Endothelial cell of umbilical vein (primary cell): ENCODE results near the gene TREM2. TPM values are rescaled to one million over a fixed set of nuclear protein-coding genes. Genes with fewer than 3 reads are reported as not detected.

Experiments
- BruUV-seq: library from RNA; stranded (reverse); fragments of 400-500 nt; replicated peaks from 2 replicates; lab custom pipeline; 2021; lab: Mats Ljungman, UMichigan
- CTCF ChIA-PET: fragments of 300-600, 350-600 bp; sonication (Branson Sonifier 250); formaldehyde crosslinking; loops from one replicate; lab custom pipeline; 2021; ENCODE audit warnings: antibody characterized with exemption, inconsistent platforms; lab: Charles Lee
- POLR2A ChIA-PET: fragments of 300-600, 350-600 bp; sonication (Branson Sonifier 250); formaldehyde crosslinking; loops from one replicate; lab custom pipeline; 2021; ENCODE audit warnings: antibody characterized with exemption, inconsistent platforms; lab: Charles Lee
- DNase-seq: peaks from one replicate; pipeline ENCODE4 v3.0.0-alpha.2; 2011; ENCODE audit warnings: low read depth, low spot score
- FAIRE-seq: peaks from 2 replicates; lab custom pipeline; 2011; peaks lifted over from hg19 to GRCh38; lab: Jason Lieb, UNC
- H2AFZ ChIP-seq: 2 replicates; pipeline ENCODE4 v1.6.0; 2012; ENCODE audit warnings: low read depth, low read length, control low read depth, inconsistent platforms
- H3K27ac ChIP-seq: 2 replicates; pipeline ENCODE4 v1.5.1; 2011; ENCODE audit warnings: low read depth, mild to moderate bottlenecking, control low read depth, low read length, moderate library complexity; ENCODE audit not compliant: insufficient read depth
- H3K27me3 ChIP-seq, 2 experiments: 2 replicates each; pipeline versions ENCODE4 v1.6.0 to v1.6.1; 2011; ENCODE audit warnings: low read length in 2 of 2, mixed read lengths in 1 of 2; ENCODE audit not compliant: control insufficient read depth in 2 of 2, insufficient read depth in 2 of 2
- H3K36me3 ChIP-seq, 2 experiments: 2 replicates in 1 of 2; 3 replicates in 1 of 2; pipeline ENCODE4 v1.5.1; 2011; ENCODE audit warnings: low read length in 2 of 2, mild to moderate bottlenecking in 1 of 2, moderate library complexity in 1 of 2; ENCODE audit not compliant: control insufficient read depth in 2 of 2, insufficient read depth in 2 of 2; ENCODE audit errors: extremely low read depth in 1 of 2
- H3K4me1 ChIP-seq: 3 replicates; pipeline ENCODE4 v1.5.1; 2011; ENCODE audit warnings: mild to moderate bottlenecking, low read length; ENCODE audit not compliant: control insufficient read depth, insufficient read depth; ENCODE audit errors: extremely low read depth
- H3K4me2 ChIP-seq: 2 replicates; pipeline ENCODE4 v1.6.1; 2011; ENCODE audit warnings: low read length, control low read depth, mixed read lengths; ENCODE audit not compliant: insufficient read depth
- H3K4me3 ChIP-seq, 3 experiments: fragments of 200-600 bp in 1 of 3; sonication (generic), shearing (Covaris generic) in 1 of 3; replicated peaks in 1 of 3; 2 replicates each; pipeline ENCODE4 v1.5.1; 2011 to 2016; ENCODE audit warnings: control low read depth in 3 of 3, low read length in 3 of 3, mild to moderate bottlenecking in 2 of 3, inconsistent platforms in 1 of 3, low read depth in 1 of 3, moderate library complexity in 1 of 3; ENCODE audit not compliant: insufficient read depth in 1 of 3
- H3K79me2 ChIP-seq: 2 replicates; pipeline ENCODE4 v1.6.0; 2012; ENCODE audit warnings: low read length, inconsistent platforms; ENCODE audit not compliant: control insufficient read depth, insufficient read depth
- H3K9ac ChIP-seq: replicated peaks from 2 replicates; pipeline ENCODE3; 2011; ENCODE audit warnings: low read length, control low read depth; ENCODE audit not compliant: insufficient read depth; ENCODE audit errors: extremely low read depth
- H3K9me1 ChIP-seq: replicated peaks from 3 replicates; pipeline ENCODE4 v1.6.0; 2011; ENCODE audit warnings: mild to moderate bottlenecking, low read length; ENCODE audit not compliant: control insufficient read depth, insufficient read depth; ENCODE audit errors: extremely low read depth
- H3K9me3 ChIP-seq: replicated peaks from 2 replicates; pipeline ENCODE4 v1.5.1; 2012; ENCODE audit warnings: low read length, inconsistent platforms; ENCODE audit not compliant: control insufficient read depth, insufficient read depth
- H4K20me1 ChIP-seq: replicated peaks from 2 replicates; pipeline ENCODE3; 2011; ENCODE audit warnings: mild to moderate bottlenecking, low read length; ENCODE audit not compliant: control insufficient read depth, insufficient read depth; ENCODE audit errors: extremely low read depth
- EZH2 ChIP-seq: IDR thresholded peaks from 2 replicates; pipeline ENCODE4 v1.6.1; 2012; ENCODE audit warnings: borderline replicate concordance, low read depth, mild to moderate bottlenecking, moderate library complexity, low read length, inconsistent platforms; ENCODE audit not compliant: severe bottlenecking
- FOS ChIP-seq: IDR thresholded peaks from 2 replicates; pipeline ENCODE4 v1.6.1; 2011; ENCODE audit warnings: mild to moderate bottlenecking, low read length, moderate library complexity, borderline replicate concordance; ENCODE audit not compliant: insufficient read depth
- GATA2 ChIP-seq: IDR thresholded peaks from 2 replicates; pipeline ENCODE4 v1.7.0; 2011; ENCODE audit warnings: low read depth, mild to moderate bottlenecking, moderate library complexity, mixed read lengths, low read length; ENCODE audit not compliant: insufficient read length, insufficient read depth
- JUN ChIP-seq: IDR thresholded peaks from 2 replicates; pipeline ENCODE4 v1.6.1; 2011; ENCODE audit warnings: borderline replicate concordance, low read depth; ENCODE audit not compliant: insufficient read length, insufficient read depth
- MYC ChIP-seq: IDR thresholded peaks from one replicate; pipeline ENCODE4 v1.6.1; 2011; ENCODE audit warnings: mild to moderate bottlenecking, low read depth, low read length
- POLR2A ChIP-seq: IDR thresholded peaks from 2 replicates; pipeline ENCODE4 v1.6.1; 2012; ENCODE audit warnings: low read depth, mild to moderate bottlenecking, control low read depth, low read length
- POLR2AphosphoS5 ChIP-seq: IDR thresholded peaks from 2 replicates; pipeline ENCODE4 v1.6.1; 2012; ENCODE audit warnings: low read depth, mild to moderate bottlenecking, control low read depth, low read length, moderate library complexity; ENCODE audit not compliant: insufficient read depth
- dilution Hi-C: fragments of 300-500 bp; cut with MboI; formaldehyde crosslinking; loops from one replicate; pipeline ENCODE4 v1.15.0; 2019; ENCODE audit warnings: low sequenced_read_pairs; ENCODE audit not compliant: extremely low pct_ligation_motif_present
- intact Hi-C: fragments of 100-400 bp; cut with micrococcal nuclease; formaldehyde crosslinking; loops from one replicate; pipeline ENCODE4 v1.10.0; 2022
- polyA plus RNA-seq, 4 experiments: library from polyadenylated mRNA; depleted of rRNA in 3 of 4; stranded (reverse) in 3 of 4; unstranded in 1 of 4; fragments of >200 nt; gene quantifications; 2 replicates each; pipeline versions ENCODE4 v1.2.1 to v1.2.3, GENCODE V29; 2011 to 2012; ENCODE audit warnings: missing spikeins in 1 of 4
- total RNA-seq: library from RNA; stranded (reverse); gene quantifications from 2 replicates; pipeline ENCODE4 v1.2.3, GENCODE V29; 2021
- TF ChIP-seq, protein P1 (sequence below), 2 donors: IDR thresholded peaks; 1 replicate in 1 of 2; 2 replicates in 1 of 2; pipeline ENCODE4 v1.5.1; 2011; ENCODE audit warnings: low read length in 2 of 2, mild to moderate bottlenecking in 2 of 2, moderate library complexity in 2 of 2, control low read depth in 1 of 2, inconsistent platforms in 1 of 2, low read depth in 1 of 2; ENCODE audit not compliant: insufficient read depth in 1 of 2; ENCODE audit errors: extremely low read depth in 1 of 2
- TF ChIP-seq, protein P2 (sequence below): IDR thresholded peaks from 2 replicates; pipeline ENCODE4 v1.6.1; 2011; ENCODE audit not compliant: insufficient read depth, insufficient read length

TREM2 gene
- total and polyA plus RNA-seq, 2 donors (not counting 3 experiments of a cell fraction or from before 2014, with no cell fraction given) = not detected

DNA sequence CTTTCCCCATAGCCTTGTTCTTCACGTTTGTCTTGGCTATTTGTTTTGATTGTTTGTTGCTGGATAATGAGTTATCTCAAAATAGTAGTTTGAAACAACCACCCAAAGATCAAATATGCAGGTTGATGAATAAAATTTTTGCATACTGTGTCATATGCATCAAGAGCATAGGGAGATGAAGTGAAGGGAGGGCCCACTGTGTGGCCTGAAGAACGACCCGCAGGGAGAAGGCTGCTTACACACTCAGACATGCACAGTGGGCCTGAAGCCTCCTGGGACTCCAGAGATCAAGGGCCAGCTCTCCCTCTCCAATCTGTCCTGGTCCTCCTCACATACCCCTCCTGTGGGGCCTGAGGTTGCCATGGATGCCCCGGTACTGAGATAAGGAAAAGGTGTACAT lies 16.2 kb upstream of the TREM2 start:
- Histone ChIP-seq H2AFZ (no peak overlapping the region), H3K4me3 (no peak overlapping the region), H3K9me3 (no peaks in the 10 kb centered on the region), H3K9me1 (no peaks in the 10 kb centered on the region), H3K27ac (no peak overlapping the region), H3K79me2 (no peaks in the 10 kb centered on the region), H3K36me3 (no peaks in the 10 kb centered on the region), H3K4me1 (no peaks in the 10 kb centered on the region), H3K9ac (no peak overlapping the region), H4K20me1 (no peaks in the 10 kb centered on the region), H3K4me2 (no peak overlapping the region), H3K27me3 (peaks cover 6 to 12% of the 10 kb centered on the region in 2 experiments)
- no TSS peak for BruUV-seq
- no peak for FAIRE-seq
- CTCF ChIA-PET = interaction anchor here (1.4 kb wide), 1 partner anchor 18 kb away, joined by 3 read pairs; no protein-coding TSS in a partner anchor
- no peak for DNase-seq
- intact Hi-C loops = no loop called here
- dilution Hi-C loops = no loop called here
- POLR2A ChIA-PET = no interaction called here
- TF ChIP-seq MYC (no peak), JUN (no peak), POLR2A (no peak), FOS (no peak), GATA2 (no peak), EZH2 (no peak), POLR2AphosphoS5 (no peak)
- TF ChIP-seq, protein P1, sequence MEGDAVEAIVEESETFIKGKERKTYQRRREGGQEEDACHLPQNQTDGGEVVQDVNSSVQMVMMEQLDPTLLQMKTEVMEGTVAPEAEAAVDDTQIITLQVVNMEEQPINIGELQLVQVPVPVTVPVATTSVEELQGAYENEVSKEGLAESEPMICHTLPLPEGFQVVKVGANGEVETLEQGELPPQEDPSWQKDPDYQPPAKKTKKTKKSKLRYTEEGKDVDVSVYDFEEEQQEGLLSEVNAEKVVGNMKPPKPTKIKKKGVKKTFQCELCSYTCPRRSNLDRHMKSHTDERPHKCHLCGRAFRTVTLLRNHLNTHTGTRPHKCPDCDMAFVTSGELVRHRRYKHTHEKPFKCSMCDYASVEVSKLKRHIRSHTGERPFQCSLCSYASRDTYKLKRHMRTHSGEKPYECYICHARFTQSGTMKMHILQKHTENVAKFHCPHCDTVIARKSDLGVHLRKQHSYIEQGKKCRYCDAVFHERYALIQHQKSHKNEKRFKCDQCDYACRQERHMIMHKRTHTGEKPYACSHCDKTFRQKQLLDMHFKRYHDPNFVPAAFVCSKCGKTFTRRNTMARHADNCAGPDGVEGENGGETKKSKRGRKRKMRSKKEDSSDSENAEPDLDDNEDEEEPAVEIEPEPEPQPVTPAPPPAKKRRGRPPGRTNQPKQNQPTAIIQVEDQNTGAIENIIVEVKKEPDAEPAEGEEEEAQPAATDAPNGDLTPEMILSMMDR (IDR thresholded peaks at IDR 0.05; ENCODE audit: extremely low read depth in 1 of 2, insufficient read depth in 1 of 2, low read depth in 1 of 2, low read length in 2 of 2) = no peak
- TF ChIP-seq, protein P2, sequence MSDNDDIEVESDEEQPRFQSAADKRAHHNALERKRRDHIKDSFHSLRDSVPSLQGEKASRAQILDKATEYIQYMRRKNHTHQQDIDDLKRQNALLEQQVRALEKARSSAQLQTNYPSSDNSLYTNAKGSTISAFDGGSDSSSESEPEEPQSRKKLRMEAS = no peak
